GM13976 (cell line): ENCODE measurements around the gene CNTNAP2.

ENCODE experiments used
- DNase-seq: peaks from one replicate; pipeline ENCODE4 v3.0.0; 2012; ENCODE audit warnings: low spot score
- CTCF ChIP-seq: IDR thresholded peaks from 2 replicates; pipeline ENCODE4 v1.5.1; 2012; ENCODE audit warnings: borderline replicate concordance, mild to moderate bottlenecking; ENCODE audit not compliant: insufficient read depth; ENCODE audit errors: extremely low read depth, missing control alignments, control extremely low read depth
- in situ Hi-C: fragments of 300-500 bp; cut with MboI; formaldehyde crosslinking; loops from one replicate; pipeline ENCODE4 v1.12.0; 2022; ENCODE audit warnings: low sequenced_read_pairs, mixed read lengths, inconsistent platforms; ENCODE audit not compliant: unreplicated experiment

Gene CNTNAP2

GRCh38 chr7:148344406-148344805 is 2227.8 kb downstream of the CNTNAP2 start:
- DNase-seq = no peak
- in situ Hi-C loops = no loop called here
- TF ChIP-seq CTCF = no peak

DNA sequence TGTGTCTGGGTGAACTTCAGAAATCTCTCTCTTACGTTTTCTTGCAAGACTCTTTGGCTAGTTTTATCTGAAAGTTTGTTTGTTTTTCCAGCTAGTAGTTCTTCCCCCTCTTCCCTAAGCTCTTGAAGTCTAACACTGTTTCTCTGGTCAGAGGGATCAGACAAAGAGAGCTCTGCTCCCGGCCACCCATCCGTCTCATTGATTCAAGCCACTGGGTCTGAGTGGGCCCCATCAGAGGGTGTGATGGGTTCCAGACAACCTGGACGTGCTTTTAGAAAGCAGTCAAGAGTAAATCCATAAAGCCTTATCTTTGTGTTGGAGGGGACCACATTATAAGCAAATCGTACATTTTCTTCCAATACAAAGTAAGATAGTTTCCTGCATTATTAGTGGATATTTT is 2231.4 kb downstream of the CNTNAP2 start:
- in situ Hi-C loops = no loop called here
- no peak for DNase-seq
- no peak for TF ChIP-seq CTCF

GRCh38 chr7:148348466-148348865 is 2231.9 kb downstream of the CNTNAP2 start:
- no peak for DNase-seq
- in situ Hi-C loops = no loop called here
- TF ChIP-seq CTCF = no peak

DNA sequence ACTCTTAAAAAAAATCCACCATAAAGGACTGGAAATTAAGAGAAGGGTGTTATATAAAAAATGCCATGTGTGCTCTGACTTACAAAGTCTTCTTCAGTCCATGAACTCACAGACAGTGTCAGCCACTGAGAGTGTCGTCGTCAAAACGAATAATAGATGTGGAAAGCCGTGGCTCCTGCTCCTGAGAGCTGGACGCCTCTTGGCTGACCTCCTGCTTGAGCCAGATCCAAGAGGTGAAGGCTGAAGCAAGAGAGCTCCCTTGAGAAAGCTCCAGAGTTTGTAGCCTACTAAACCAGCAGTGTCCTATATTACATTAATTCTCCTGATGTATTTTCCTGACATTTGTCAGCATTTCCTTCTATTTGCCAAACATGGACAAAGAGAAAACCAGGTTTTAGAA is 2239.7 kb downstream of the CNTNAP2 start:
- in situ Hi-C loops = no loop called here
- no peak for DNase-seq
- TF ChIP-seq CTCF = no peak

GRCh38 chr7:148362541-148362940 is 2245.9 kb downstream of the CNTNAP2 start:
- no peak for DNase-seq
- in situ Hi-C loops = no loop called here
- TF ChIP-seq CTCF = no peak

DNA sequence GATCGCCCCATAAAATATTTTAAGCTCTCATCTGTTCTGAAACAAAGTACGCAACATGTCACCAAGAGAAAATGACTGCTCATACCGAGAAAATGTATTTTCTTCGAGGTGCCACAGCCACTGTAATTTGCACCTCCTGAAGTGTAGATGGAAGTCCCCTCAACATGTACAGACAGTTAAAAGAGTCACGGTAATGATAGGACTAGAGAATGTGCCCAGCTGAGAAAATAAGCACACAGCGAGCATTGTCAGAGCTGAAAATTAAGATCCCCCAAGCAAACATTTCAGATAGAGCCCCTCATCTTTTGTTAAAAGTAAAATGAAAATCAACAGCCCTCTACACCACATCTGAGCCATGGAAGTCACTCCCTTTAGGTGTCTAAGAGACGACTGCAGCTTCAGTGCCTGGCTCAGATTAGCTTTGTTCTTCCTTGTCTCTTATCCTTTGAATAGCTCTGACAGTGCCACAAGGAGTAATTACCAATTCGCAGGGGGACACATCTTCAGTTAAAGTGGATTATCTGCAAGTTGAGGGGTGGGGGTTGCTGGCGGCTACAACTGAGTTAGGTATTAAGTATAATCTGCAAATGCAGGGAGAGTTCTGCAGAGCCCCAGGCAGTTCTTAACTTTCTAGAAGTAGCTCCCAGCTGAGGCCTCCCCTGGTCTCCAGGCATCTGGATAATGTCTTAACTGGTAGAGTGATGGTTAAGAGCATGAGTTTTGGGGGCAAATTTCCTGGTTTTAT is 2251.3 kb downstream of the CNTNAP2 start:
- no peak for DNase-seq
- in situ Hi-C loops = no loop called here
- TF ChIP-seq CTCF = no peak
